ENCODE data around the gene RPL28. TPM values are rescaled to one million over a fixed set of nuclear protein-coding genes. Genes with fewer than 3 reads are reported as not detected.
A peak's percentile ranks its signal among the peaks of the same experiment; 100 is the strongest.

The RPL28 gene
- total and polyA plus RNA-seq, 10 donors = 581 to 4,833 (median 1,526) TPM

DNA sequence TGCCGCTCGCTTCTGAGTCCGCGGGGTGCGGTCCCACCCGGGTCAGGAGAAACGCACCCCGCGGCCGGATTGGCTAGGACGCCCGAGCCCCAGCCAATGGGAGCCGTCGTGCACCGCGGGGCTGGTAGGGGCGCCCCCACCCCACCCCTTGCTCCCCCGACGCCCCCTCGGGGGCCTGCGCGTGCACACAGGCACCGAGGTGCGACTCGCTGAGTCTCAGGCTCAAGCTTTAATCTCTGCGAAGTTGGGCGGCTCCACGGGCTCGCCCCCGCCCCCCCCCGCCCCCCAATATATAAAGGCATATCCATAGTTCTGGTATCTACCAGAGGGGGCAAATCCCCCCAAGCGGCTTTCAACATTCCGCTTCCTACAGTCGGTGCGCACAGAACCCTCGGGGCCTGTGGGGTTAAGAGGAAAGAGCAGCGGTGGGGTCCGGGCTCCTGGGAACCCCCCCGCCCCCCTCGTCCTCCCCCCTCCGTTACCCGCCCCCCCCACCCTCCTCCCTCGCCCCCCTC lies 31.0 kb upstream of the RPL28 start, which contains the start of gene COX6B2:
Gene COX6B2 (minus strand): TSS at position 22 of the 515 bp plus-strand sequence. CDS start 198 bp downstream, outside the sequence.
- DNase-seq = no peak
- no peak for TF ChIP-seq POLR2AphosphoS5 (IDR thresholded peaks at IDR 0.05)
- no peak for TF ChIP-seq POLR2A (IDR thresholded peaks at IDR 0.05)
- Histone ChIP-seq H3K36me3 (no peaks in the 10 kb centered on the region), H3K4me1 (peaks cover 9 to 29% (median 18%) of the 10 kb centered on the region in 6 donors), H3K9me3 (no peaks in the 10 kb centered on the region), H3K27me3 (replicated peaks in 1 of 7) (peaks cover 0 to 90% (median 44%) of the 10 kb centered on the region in 7 donors), H3K4me3 (peak within 1 kb of the TSS; percentile 25 to 71 (median 44)), H3K27ac (peak within 1 kb of the TSS in 1 of 8 donors; percentile 23)
- intact Hi-C loops (cut with DNase I; ENCODE audit: low total_unique reads) = no loop called here
- 3 to 7% (median 3%) methylated on average over 18 to 42 of the region's 43 CpGs for WGBS, 5 donors

DNA sequence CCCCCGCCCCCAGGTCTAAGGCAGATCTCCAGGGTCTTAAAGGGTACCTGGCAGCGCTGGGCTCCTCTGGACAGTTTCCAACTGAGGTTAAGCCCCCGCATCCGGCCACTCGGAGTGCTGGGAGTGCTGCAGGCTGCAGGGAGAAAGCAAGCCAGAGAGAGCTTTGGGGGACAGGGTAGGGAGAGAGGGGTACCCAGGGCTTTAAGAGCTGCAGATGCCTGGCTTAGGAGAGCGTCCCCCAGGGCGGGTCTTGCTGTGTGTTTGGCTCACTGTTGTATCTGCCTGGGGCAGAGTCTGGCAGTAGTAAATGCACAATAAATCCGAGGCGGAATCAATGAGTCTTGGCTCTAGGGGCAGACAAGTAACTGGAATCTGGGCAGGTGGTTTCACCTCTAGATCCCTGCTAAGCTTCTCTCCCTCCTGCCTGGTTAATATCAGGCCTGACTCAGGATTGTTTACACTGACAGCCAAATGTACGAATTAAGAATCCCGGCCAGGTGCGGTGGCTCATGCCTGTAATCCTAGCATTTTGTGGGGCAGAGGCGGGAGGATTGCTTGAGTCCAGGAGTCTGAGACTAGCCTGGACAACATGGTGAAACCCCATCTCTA lies 30.4 kb upstream of the RPL28 start:
- TF ChIP-seq, protein P1, sequence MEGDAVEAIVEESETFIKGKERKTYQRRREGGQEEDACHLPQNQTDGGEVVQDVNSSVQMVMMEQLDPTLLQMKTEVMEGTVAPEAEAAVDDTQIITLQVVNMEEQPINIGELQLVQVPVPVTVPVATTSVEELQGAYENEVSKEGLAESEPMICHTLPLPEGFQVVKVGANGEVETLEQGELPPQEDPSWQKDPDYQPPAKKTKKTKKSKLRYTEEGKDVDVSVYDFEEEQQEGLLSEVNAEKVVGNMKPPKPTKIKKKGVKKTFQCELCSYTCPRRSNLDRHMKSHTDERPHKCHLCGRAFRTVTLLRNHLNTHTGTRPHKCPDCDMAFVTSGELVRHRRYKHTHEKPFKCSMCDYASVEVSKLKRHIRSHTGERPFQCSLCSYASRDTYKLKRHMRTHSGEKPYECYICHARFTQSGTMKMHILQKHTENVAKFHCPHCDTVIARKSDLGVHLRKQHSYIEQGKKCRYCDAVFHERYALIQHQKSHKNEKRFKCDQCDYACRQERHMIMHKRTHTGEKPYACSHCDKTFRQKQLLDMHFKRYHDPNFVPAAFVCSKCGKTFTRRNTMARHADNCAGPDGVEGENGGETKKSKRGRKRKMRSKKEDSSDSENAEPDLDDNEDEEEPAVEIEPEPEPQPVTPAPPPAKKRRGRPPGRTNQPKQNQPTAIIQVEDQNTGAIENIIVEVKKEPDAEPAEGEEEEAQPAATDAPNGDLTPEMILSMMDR (IDR thresholded peaks at IDR 0.05 in 8 of 11, conservative IDR thresholded peaks at IDR 0.05 in 3 of 11) = no peak
- no peak for TF ChIP-seq POLR2A (IDR thresholded peaks at IDR 0.05)
- TF ChIP-seq POLR2AphosphoS5 (IDR thresholded peaks at IDR 0.05) = no peak
- 39 to 43% (median 40%) methylated on average over 11 to 13 of the region's 13 CpGs for WGBS, 5 donors
- Histone ChIP-seq H3K27me3 (replicated peaks in 1 of 7) (peaks cover 0 to 87% (median 44%) of the 10 kb centered on the region in 7 donors), H3K4me3 (no peak overlapping the region), H3K36me3 (no peaks in the 10 kb centered on the region), H3K9me3 (no peaks in the 10 kb centered on the region), H3K27ac (no peak overlapping the region), H3K4me1 (peaks cover 9 to 29% (median 18%) of the 10 kb centered on the region in 6 donors)
- intact Hi-C loops (cut with DNase I; ENCODE audit: low total_unique reads) = no loop called here
- no peak for DNase-seq

DNA sequence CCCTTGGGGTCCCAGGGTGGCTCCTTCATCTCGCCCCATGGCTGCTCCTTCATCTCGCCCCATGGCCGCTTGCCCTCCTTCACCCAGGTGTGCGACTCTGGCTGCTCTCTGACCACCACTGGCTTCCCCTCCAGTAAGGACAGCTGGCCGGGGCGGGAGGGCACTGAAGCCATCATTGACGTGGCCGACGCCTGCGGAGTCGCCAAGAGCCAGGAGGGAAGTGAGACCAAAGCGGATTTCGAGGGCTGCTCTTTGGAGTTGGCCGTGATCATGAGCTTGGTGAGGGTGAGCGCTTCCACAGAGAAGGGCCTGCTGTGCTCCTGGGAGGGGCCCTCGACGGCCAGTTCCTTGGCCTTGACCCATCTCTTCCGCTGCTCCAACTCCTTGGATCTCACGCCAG lies 27.2 kb upstream of the RPL28 start:
- H3K27me3 ChIP-seq (replicated peaks in 1 of 7) = peaks cover 0 to 68% (median 21%) of the 10 kb centered on the region in 7 donors
- H3K27ac ChIP-seq = no peak overlapping the region
- H3K36me3 ChIP-seq = no peaks in the 10 kb centered on the region
- TF ChIP-seq POLR2AphosphoS5 (IDR thresholded peaks at IDR 0.05) = no peak
- TF ChIP-seq, protein P1 (IDR thresholded peaks at IDR 0.05 in 8 of 11, conservative IDR thresholded peaks at IDR 0.05 in 3 of 11) = no peak
- TF ChIP-seq POLR2A (IDR thresholded peaks at IDR 0.05) = no peak
- DNase-seq = no peak
- peaks cover 6 to 20% (median 13%) of the 10 kb centered on the region in 6 donors for H3K4me1 ChIP-seq
- 78 to 90% (median 83%) methylated on average over 8 to 19 of the region's 19 CpGs for WGBS, 5 donors
- no peaks in the 10 kb centered on the region for H3K9me3 ChIP-seq
- intact Hi-C loops (cut with DNase I; ENCODE audit: low total_unique reads) = no loop called here
- no peak overlapping the region for H3K4me3 ChIP-seq

GRCh38 chr19:55358943-55359908 lies 26.5 kb upstream of the RPL28 start:
- no peak for DNase-seq
- H3K9me3 ChIP-seq = no peaks in the 10 kb centered on the region
- H3K4me3 ChIP-seq = no peak overlapping the region
- H3K27me3 ChIP-seq (replicated peaks in 1 of 7) = peaks cover 0 to 61% (median 14%) of the 10 kb centered on the region in 7 donors
- no peak overlapping the region for H3K27ac ChIP-seq
- H3K36me3 ChIP-seq = no peaks in the 10 kb centered on the region
- peaks cover 4 to 12% (median 7%) of the 10 kb centered on the region in 6 donors for H3K4me1 ChIP-seq
- intact Hi-C loops (cut with DNase I; ENCODE audit: low total_unique reads) = no loop called here
- 73 to 85% (median 74%) methylated on average over 31 to 32 of the region's 32 CpGs for WGBS, 5 donors
- peak in 1 of 3 donors; percentile 8 for TF ChIP-seq POLR2AphosphoS5 (IDR thresholded peaks at IDR 0.05)
- TF ChIP-seq, protein P1 (IDR thresholded peaks at IDR 0.05 in 8 of 11, conservative IDR thresholded peaks at IDR 0.05 in 3 of 11) = no peak

Measured in spleen (tissue), 11 donors.